ENCODE results near the gene CMSS1.

The CMSS1 gene

DNA sequence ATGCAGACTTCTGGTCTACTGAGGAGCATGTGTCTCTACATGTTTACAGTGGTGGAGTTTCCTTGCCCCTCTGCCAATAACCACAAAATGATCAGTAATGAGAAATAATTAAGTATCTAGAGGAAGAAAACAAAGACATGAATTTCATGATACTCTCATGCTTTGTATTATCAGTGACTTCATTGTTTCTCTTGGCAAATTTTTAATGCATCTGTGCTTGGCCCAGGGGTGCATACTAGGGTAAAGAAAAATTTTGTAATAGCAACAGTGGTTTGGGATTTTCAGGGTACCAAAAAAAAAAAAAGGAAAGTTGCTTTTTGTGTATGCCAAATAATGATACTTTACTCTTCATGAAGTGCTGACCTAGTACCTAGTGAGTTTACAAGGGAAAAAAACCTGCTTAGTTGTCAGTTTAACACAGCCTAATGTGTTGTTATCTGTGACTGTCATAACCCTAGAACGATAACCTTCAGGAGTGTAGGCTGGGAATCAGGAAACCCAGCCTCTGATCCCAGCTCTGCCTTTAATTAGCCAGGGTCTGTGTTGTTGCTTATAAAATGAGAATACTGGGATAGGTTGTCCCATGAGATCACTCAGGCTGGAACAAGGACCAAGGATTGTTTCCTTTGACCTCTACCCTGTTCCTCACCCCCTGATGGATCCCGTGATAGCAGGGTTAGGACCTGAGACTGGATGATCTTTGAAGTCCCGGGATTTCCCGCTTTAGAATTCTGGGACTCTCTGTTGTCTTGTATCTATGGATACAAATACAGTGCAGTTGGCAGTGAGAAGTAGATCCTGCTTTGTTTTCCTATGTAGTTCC, 117.5 kb downstream of the CMSS1 start:
- TF ChIP-seq, protein P1, sequence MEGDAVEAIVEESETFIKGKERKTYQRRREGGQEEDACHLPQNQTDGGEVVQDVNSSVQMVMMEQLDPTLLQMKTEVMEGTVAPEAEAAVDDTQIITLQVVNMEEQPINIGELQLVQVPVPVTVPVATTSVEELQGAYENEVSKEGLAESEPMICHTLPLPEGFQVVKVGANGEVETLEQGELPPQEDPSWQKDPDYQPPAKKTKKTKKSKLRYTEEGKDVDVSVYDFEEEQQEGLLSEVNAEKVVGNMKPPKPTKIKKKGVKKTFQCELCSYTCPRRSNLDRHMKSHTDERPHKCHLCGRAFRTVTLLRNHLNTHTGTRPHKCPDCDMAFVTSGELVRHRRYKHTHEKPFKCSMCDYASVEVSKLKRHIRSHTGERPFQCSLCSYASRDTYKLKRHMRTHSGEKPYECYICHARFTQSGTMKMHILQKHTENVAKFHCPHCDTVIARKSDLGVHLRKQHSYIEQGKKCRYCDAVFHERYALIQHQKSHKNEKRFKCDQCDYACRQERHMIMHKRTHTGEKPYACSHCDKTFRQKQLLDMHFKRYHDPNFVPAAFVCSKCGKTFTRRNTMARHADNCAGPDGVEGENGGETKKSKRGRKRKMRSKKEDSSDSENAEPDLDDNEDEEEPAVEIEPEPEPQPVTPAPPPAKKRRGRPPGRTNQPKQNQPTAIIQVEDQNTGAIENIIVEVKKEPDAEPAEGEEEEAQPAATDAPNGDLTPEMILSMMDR (IDR thresholded peaks at IDR 0.05; ENCODE audit: low read depth, low read length, missing control alignments) = no peak
- no peak for DNase-seq (ENCODE audit: low read depth)
- H3K4me3 ChIP-seq (ENCODE audit: low read depth, low read length) = no peak overlapping the region

DNA sequence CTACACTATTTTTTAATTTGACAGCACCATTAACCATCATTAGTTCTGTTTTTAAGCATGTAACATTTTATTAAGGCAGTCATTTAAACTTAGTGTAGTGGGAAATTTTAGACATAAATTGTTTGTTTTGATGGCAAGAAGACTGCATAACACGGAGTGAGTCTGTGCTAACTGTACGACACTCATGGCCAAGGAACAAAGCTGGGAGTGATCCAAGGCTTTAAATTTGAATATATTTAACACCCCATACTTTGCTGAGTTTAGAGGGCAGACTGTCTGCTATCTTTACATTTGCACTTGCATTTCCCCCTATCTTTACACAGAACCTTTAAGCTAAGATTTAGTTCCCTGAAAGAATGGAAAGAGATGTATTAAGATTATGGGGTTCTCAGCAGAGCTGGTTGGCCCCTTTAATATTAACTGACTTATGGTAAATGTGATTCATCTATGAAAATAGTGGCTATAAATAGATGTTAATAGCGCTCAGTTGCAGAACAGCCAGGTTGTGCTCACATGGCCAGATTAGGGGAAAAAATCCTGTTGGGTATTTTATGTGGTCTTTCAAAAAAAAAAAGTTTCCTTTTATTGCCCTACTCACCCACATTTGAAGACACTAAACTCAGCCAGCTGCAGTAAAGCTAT, 120.7 kb downstream of the CMSS1 start:
- TF ChIP-seq, protein P1 (IDR thresholded peaks at IDR 0.05; ENCODE audit: low read depth, low read length, missing control alignments) = no peak
- DNase-seq (ENCODE audit: low read depth) = no peak
- H3K4me3 ChIP-seq (ENCODE audit: low read depth, low read length) = no peak overlapping the region

- no peak overlapping the region for H3K4me3 ChIP-seq (ENCODE audit: low read depth, low read length)
- TF ChIP-seq, protein P1 (IDR thresholded peaks at IDR 0.05; ENCODE audit: low read depth, low read length, missing control alignments) = no peak
- DNase-seq (ENCODE audit: low read depth) = no peak
These were observed 122.2 kb downstream of the CMSS1 start for GRCh38 chr3:99939876-99940275.

DNA sequence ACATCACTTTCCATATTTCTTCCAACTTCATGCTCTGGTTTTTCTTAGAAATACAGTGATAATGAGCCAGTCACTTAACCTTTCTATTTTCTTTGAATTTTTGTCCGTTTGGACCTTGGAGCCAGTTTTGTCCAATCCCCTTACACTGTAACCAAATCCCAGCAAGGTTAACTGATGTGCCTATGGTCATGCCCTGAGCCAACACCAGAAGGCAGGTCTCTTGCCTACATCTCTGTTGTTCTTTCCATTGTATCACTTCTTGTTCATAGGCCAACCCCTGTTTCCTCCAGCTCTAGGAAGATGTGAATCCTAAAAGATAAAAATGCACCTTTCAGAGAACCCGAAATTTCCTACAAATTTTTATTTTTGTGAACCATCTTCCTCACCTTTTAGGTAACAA, 122.7 kb downstream of the CMSS1 start:
- no peak for DNase-seq (ENCODE audit: low read depth)
- H3K4me3 ChIP-seq (ENCODE audit: low read depth, low read length) = no peak overlapping the region
- TF ChIP-seq, protein P1 (IDR thresholded peaks at IDR 0.05; ENCODE audit: low read depth, low read length, missing control alignments) = no peak

DNA sequence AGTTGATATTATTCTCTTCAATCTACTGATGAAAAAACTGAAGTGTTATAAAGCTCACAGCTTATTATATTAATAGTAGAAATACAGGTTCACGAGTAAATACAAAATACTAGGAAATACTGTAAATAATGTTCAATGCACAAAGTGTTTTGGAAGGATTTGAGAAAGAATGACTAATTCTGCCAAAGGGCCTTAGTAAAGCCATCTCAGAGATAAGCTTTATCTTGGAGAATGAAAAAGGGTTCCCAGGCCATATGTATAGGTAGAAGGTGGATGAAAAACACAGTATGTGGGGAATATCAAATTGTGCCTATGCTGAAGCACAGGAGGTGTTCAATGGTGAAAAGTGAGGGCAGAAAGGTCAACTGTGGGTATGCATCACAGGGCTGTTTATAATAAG, 123.5 kb downstream of the CMSS1 start:
- no peak for DNase-seq (ENCODE audit: low read depth)
- no peak overlapping the region for H3K4me3 ChIP-seq (ENCODE audit: low read depth, low read length)
- TF ChIP-seq, protein P1 (IDR thresholded peaks at IDR 0.05; ENCODE audit: low read depth, low read length, missing control alignments) = no peak

GRCh38 chr3:99943931-99944761, 126.5 kb downstream of the CMSS1 start:
- H3K4me3 ChIP-seq (ENCODE audit: low read depth, low read length) = no peak overlapping the region
- DNase-seq (ENCODE audit: low read depth) = no peak
- TF ChIP-seq, protein P1 (IDR thresholded peaks at IDR 0.05; ENCODE audit: low read depth, low read length, missing control alignments) = no peak
